K562 (cell line): ENCODE measurements around the gene PADI1. TPM values are rescaled to one million over a fixed set of nuclear protein-coding genes. Genes with fewer than 3 reads are reported as not detected.

ENCODE experiments used
- ADNP ChIP-seq: fragments of 200-800 bp; sonication (Bioruptor generic); IDR thresholded peaks from 2 replicates; pipeline ENCODE4 v1.6.1; 2016; ENCODE audit warnings: missing genetic modification characterization, missing compliant biosample characterization
- AFF4 ChIP-seq: sonication (generic); formaldehyde crosslinking; IDR thresholded peaks from 2 replicates; pipeline ENCODE4 v1.8.0; 2023; ENCODE audit warnings: mild to moderate bottlenecking, missing genetic modification reagents
- BCLAF1 ChIP-seq, 2 experiments: fragments of 450-650 bp in 1 of 2; IDR thresholded peaks; 2 replicates each; pipeline ENCODE4 v1.6.1; 2011 to 2017; ENCODE audit warnings: low read depth in 2 of 2, antibody characterized with exemption in 1 of 2, borderline replicate concordance in 1 of 2, low read length in 1 of 2, mild to moderate bottlenecking in 1 of 2, mixed read lengths in 1 of 2; ENCODE audit not compliant: control insufficient read depth in 1 of 2
- CBFB ChIP-seq: sonication (generic); formaldehyde crosslinking; IDR thresholded peaks from 2 replicates; pipeline ENCODE4 v1.4.0; 2020; ENCODE audit warnings: mild to moderate bottlenecking, missing genetic modification reagents
- HNRNPH1 ChIP-seq: fragments of 200-400 bp; formaldehyde crosslinking; optimal IDR thresholded peaks from 2 replicates; pipeline ENCODE3; 2017; ENCODE audit warnings: low read depth, mild to moderate bottlenecking, low read length, moderate library complexity
- IRF9 ChIP-seq: fragments of 450-650 bp; IDR thresholded peaks from 2 replicates; pipeline ENCODE4 v1.6.1; 2016; ENCODE audit warnings: missing biosample characterization, missing genetic modification characterization
- JUN ChIP-seq, 2 experiments: sonication (generic) in 1 of 2; formaldehyde crosslinking in 1 of 2; IDR thresholded peaks; 2 replicates each; pipeline versions ENCODE4 v1.6.1 to v1.8.0; 2012 to 2022; ENCODE audit warnings: borderline replicate concordance in 2 of 2, mild to moderate bottlenecking in 2 of 2, improper control_type of control experiment in 1 of 2, low read depth in 1 of 2, low read length in 1 of 2, missing genetic modification reagents in 1 of 2
- KAT7 ChIP-seq: sonication (generic); formaldehyde crosslinking; IDR thresholded peaks from 2 replicates; pipeline ENCODE4 v1.8.0; 2022; ENCODE audit warnings: missing genetic modification reagents, mild to moderate bottlenecking, borderline replicate concordance
- PRPF4 ChIP-seq: fragments of 200-400 bp; formaldehyde crosslinking; IDR thresholded peaks from one replicate; pipeline ENCODE4 v1.6.1; 2017; ENCODE audit warnings: low read length, low read depth, mild to moderate bottlenecking; ENCODE audit not compliant: insufficient read depth, poor library complexity, severe bottlenecking
- PTTG1 ChIP-seq: fragments of 450-650 bp; IDR thresholded peaks from 2 replicates; pipeline ENCODE4 v1.6.1; 2016; ENCODE audit warnings: low read depth, mild to moderate bottlenecking, missing genetic modification characterization, missing compliant biosample characterization
- SRF ChIP-seq, 2 experiments: fragments of 250-450, 450-650 bp in 1 of 2; sonication (Bioruptor Pico) in 1 of 2; sonication (generic) in 1 of 2; formaldehyde crosslinking; IDR thresholded peaks; 2 replicates each; pipeline versions ENCODE4 v1.5.0 to v1.5.1; 2020 to 2022; ENCODE audit warnings: mild to moderate bottlenecking in 1 of 2, missing genetic modification reagents in 1 of 2
- TEAD1 ChIP-seq, 2 experiments: fragments of 450-650 bp in 1 of 2; sonication (generic) in 1 of 2; formaldehyde crosslinking; IDR thresholded peaks; 2 replicates each; pipeline versions ENCODE4 v1.4.0 to v1.8.0; 2020 to 2022; ENCODE audit warnings: mild to moderate bottlenecking in 2 of 2, missing genetic modification reagents in 1 of 2
- U2AF2 ChIP-seq: fragments of 200-400 bp; formaldehyde crosslinking; optimal IDR thresholded peaks from 2 replicates; pipeline ENCODE3; 2017; ENCODE audit warnings: low read depth, mild to moderate bottlenecking, low read length
- ZNF212 ChIP-seq: fragments of 450-650 bp; formaldehyde crosslinking; IDR thresholded peaks from 2 replicates; pipeline ENCODE4 v1.4.0; 2020; ENCODE audit warnings: mild to moderate bottlenecking
- polyA plus RNA-seq, 8 experiments: library from polyadenylated mRNA; depleted of rRNA in 4 of 8; stranded (reverse) in 5 of 8; unstranded in 3 of 8; fragments of >200 nt; fragmentation: Nextera tagmentation in 2 of 8; fragmentation: Illumina TruSeq in 1 of 8; extraction: Ambion mirVana in 2 of 8; extraction: Trizol in 1 of 8; gene quantifications; 2 replicates each; pipeline versions ENCODE4 v1.2.1 to v1.2.3, GENCODE V29; 2011 to 2014; ENCODE audit warnings: inconsistent platforms in 1 of 8, missing spikeins in 1 of 8
- total RNA-seq, 7 experiments: library from RNA; depleted of rRNA in 6 of 7; stranded (reverse); fragments of >200 nt in 6 of 7; fragmentation: Illumina TruSeq in 2 of 7; extraction: Trizol in 2 of 7; gene quantifications; 2 replicates each; pipeline versions ENCODE4 v1.2.1 to v1.2.3, GENCODE V29; 2011 to 2021; ENCODE audit warnings: low replicate concordance in 1 of 7

PADI1 gene
- total and polyA plus RNA-seq, 9 of the 15 experiments (the other 6 are each of a cell fraction or from before 2014, with no cell fraction given), result not detected

GRCh38 chr1:17278996-17279830 is 74.3 kb downstream of the PADI1 start (continued):
- TF ChIP-seq PTTG1 (tag), result no peak
- no peak for TF ChIP-seq KAT7
- no peak for TF ChIP-seq AFF4 (CRISPR knock-in tag)
- TF ChIP-seq BCLAF1 (IDR thresholded peaks at IDR 0.05; ENCODE audit: borderline replicate concordance in 1 of 2, control insufficient read depth in 1 of 2, low read depth in 2 of 2, low read length in 1 of 2), result no peak
- no peak for TF ChIP-seq PRPF4
- no peak for TF ChIP-seq JUN (IDR thresholded peaks at IDR 0.05; ENCODE audit: borderline replicate concordance, low read depth, low read length)
- TF ChIP-seq JUN (CRISPR knock-in tag; IDR thresholded peaks at IDR 0.05; ENCODE audit: borderline replicate concordance), result no peak
- no peak for TF ChIP-seq HNRNPH1
- peak; percentile 61 for TF ChIP-seq ADNP (tag)
- no peak for TF ChIP-seq ZNF212 (CRISPR knock-in tag)
- no peak for TF ChIP-seq IRF9 (tag)
- no peak for TF ChIP-seq SRF (CRISPR knock-in tag; IDR thresholded peaks at IDR 0.05)
- TF ChIP-seq CBFB (CRISPR knock-in tag), result no peak
- TF ChIP-seq U2AF2, result no peak
- TF ChIP-seq TEAD1 (CRISPR knock-in tag; IDR thresholded peaks at IDR 0.05), result no peak
